HG03175 (cell line): Measurements from ENCODE around the gene RTN4R.
A peak's percentile ranks its signal among the peaks of the same experiment; 100 is the strongest.
"Not testable (repeated sequence)": the region's sequence is repeated elsewhere in the genome, so short reads cannot be mapped to it uniquely, and the experiment has no call there.

Experiments used
- ATAC-seq: cut with Tn5 transposase; IDR thresholded peaks from one replicate; pipeline ENCODE4 v1.9.1; 2021; ENCODE audit warnings: mild to moderate bottlenecking, moderate library complexity; ENCODE audit not compliant: unreplicated experiment

Gene RTN4R

GRCh38 chr22:20268279-20269012 is at the start of gene RTN4R:
Gene RTN4R (minus strand): TSS chr22:20268318. CDS start chr22:20268092, 226 bp downstream.
- peak; percentile 66 for ATAC-seq

- ATAC-seq = not testable (repeated sequence)
These were observed 49.4 kb upstream of the RTN4R start for GRCh38 chr22:20317402-20318042.

DNA sequence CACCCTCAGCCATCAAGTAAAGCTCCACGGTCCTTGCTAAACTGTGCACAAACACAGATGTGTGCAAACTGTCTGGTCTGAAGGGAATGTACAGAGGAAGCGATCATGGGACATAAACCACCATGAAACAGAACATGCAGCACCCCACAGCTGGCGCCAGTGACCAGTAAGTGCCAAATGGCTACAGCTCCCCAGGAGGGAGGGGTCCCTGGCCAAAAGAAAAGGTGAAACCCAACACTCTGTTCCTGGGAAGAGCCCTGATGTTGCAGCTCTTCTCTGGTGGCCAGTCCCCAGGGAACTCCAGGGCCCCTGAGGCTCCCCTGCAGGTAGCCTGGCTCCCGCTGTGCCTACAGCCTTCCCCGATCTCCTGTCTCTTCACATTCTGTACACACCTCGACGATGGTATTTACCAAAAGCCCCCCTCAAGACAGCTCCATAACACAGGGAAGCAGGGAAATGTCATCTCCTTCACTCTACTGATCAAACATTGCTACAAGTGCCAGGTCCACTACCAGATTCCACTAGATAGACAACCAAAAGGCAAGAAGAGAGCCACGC is 48.8 kb upstream of the RTN4R start:
- ATAC-seq = no peak

GRCh38 chr22:20316217-20316843 is 48.2 kb upstream of the RTN4R start:
- no peak for ATAC-seq

DNA sequence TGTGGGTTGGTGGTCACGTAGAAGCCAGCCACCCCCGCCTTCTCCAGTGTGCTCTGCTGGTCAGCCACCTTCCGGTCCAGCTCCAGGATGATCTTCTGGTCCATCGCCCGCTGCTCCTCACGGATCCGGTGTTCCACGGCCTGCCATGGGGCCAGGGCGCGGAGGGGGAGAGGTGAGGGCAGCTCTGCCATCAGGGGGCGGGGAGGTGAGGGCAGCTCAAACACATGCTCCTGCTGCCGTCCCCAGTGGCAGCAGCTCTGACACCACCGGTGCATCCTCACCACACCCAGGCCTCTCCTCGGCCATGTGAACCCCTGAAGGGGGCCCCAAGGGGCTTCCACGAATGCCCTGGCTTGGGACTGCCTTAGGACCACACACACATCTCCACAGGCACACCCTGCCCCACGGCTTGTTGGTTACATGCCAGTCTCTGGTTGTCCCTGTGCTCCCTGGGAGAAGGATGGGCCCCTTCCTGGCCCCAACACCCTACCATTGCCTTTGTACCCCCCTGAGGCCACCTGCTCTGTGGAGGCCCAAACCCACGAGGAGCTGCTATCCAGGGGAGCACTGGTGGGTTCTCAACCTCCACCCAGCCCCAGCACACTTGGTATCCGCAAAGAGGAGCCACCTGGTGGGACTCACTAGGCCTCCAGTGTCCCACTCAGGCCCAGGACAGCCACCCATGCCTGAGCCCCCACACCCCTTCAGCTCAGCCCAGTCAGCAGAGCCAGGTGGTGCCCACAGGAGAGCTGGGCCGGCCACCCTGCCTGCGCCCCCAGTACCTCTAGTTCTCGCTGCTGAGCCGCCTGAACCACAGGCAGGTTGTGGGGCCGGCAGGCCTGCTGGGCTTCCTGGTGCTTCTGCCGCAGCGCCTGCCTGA is 47.5 kb upstream of the RTN4R start:
- ATAC-seq = no peak

DNA sequence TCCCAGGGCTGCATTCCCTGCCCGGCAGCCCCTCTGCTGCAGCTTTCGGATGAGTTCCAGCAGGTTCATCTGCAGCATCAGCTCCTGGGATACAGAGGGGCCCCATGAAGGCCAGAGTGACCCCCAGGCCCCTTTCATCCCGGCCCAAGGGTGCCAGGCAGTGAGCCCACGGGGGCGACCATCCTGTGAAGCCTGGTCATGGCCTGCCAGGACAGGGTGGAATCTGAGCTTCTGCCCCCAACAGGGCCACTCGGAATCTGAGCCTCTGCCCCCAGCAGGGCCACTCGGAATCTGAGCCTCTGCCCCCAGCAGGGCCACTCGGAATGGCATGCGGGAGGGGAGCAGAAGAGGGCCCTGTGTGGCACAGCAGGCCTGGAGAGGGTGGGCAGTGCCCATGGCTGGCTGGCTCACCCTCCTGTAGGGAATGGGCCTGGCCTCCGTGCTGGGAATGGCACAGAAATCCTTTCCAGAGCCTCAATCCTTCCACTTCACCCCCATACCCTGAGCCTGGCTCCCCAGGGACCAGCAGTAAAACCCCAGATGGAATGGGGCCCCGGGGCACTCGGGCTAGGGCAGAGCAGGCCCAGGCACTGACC is 46.7 kb upstream of the RTN4R start:
- ATAC-seq = not testable (repeated sequence)

DNA sequence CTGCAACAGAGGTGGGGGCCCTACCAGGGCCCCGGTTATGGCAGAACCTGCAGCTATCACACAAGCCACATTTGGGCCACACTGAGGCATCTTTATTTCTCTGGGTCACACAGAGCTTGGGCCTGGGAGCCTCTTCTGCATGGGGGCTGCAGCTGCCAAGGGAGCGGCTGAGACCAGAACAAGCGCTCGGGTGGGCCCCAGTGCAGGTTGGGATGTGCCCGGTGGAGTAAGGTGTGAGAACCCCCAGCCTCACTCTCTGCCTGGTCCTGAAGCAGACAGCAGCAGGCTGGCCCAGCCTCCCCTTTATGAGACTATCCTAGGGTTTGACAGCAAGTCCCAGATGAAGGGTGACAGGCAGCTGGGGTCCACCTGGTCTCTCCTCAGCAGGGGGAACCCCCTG is 46.1 kb upstream of the RTN4R start:
- ATAC-seq = not testable (repeated sequence)

DNA sequence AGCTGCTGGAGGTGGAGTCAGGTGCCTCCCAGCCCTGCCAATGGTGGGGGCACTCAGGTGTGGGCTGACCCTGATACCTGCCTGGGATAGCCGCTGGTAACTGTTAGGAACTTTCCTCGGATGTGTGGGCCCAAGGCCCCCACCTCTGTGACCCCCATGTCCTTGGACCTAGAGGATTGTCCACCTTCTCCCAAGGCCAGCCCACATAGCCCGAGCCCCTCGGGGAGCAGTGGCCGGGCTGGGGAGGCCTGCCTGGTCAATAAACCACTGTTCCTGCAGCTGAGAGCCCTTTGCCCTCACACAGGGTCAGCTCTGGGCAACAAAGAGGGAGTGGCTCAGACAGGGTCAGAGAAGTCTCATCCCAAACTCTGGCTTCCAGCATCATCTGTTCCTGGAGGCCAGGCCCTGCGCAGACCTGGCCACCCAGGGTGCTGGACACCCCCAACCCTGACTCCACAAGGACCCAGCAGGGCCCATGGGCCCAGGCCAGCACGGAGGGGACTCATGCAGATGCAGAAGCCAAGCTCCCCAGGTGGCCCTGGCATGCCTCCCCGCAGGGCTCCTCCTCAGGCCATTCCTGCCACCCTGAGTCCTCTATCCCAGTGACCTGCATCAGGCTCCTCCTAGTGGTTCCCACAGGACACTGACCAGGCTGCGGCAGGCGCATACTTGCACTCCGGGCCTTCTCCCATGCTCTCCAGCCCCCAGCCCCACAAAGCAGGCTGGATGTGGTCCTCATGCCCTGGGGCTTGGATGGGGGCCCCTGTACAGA is 45.4 kb upstream of the RTN4R start:
- not testable (repeated sequence) for ATAC-seq

GRCh38 chr22:20312396-20313191 is 44.5 kb upstream of the RTN4R start:
- no peak for ATAC-seq

- not testable (repeated sequence) for ATAC-seq
These were observed 43.3 kb upstream of the RTN4R start for GRCh38 chr22:20311249-20312062.

DNA sequence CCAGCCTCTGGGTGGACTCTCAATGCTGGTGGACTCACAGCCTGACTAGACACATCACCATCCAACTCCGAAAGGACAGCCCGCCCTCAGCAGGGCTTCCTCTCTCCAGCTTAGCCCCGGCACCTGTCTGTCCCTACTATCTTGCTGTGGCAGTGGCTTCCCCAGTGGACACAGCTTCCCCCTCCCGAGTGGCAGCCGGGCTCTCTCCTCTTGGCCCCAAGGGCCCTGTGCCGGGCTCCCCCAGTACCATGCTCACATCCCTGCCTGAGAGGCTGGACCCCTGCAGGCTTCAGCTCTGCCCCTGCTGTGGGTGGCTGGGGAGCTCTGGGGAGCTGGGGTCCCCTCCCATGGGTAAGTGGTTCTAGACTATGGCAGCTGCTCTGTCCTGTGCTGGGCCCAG is 42.7 kb upstream of the RTN4R start:
- not testable (repeated sequence) for ATAC-seq

GRCh38 chr22:20310180-20310579 is 42.1 kb upstream of the RTN4R start:
- not testable (repeated sequence) for ATAC-seq

DNA sequence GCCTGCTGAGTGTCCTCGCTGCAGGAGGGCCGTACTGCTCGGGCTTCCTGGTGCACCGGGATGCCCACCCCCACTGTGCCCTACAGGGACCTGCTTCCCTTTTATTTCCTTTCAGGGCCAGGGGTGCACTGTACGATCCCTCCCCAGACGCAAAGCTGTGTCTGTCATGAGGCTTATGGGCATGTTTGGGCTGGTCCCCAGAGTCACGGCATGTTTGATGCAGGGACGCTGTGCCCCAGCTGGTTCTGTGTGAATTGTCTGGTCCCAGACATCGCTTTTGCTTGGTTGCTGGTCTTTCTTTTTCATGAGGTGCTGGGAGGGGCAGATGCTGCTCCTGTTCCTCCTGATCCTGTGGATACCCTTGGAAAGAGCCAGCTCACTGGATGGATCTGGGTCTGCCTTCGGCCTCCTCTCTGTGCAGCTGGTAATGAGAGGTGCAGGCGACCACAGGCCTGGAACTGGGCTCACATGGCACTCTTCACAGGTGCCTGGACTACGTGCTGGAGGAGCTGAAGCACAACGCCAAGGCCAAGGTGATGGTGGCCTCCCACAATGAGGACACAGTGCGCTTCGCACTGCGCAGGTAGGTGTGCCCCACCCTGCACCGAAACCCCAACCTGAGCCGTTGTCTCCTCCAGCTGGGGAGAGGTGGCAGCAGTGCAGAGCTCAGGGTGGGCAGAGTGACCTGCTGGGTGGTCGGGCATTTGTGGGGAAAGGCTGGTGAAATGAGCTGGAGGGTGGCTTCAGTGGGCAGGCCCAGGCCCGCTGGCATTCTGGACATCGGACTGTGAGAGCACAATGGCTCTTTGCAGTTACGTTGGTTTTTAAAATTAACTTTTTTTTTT is 40.9 kb upstream of the RTN4R start:
- ATAC-seq = not testable (repeated sequence)

GRCh38 chr22:20307448-20308447 is 39.6 kb upstream of the RTN4R start:
- not testable (repeated sequence) for ATAC-seq

DNA sequence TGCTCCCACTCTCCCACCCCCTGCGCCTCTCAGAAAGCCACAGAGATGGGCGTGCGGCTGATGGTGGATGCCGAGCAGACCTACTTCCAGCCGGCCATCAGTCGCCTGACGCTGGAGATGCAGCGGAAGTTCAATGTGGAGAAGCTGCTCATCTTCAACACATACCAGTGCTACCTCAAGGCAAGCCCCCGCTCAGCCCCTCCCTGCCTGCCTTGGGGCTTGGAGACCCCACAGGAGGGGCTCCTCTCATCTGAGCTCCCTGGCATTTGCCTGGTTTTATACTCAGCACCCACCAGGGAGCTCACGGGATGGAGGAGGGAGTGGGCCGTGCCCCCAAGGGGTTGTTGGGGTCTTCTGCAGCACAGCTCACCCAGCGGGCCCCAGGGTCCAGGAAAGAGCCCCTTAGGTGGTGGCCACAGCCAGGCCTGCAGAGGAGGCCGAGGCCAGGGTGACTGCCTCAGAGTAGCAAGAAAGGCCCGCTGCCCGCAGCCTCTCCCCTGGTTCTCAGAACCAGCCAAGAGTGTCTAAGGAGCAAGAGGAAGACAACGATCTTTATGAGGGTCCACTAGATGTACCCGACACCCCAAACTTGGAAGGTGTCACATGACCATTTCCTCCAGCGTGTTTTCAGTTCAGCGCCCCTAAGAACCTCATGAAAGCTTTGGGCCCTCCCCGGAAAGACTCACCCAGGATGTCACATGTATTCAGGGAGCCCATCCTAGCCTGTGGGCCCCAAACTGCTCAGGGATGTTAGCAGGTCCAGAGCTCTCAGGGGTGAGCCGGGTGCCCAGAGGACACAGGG is 38.7 kb upstream of the RTN4R start:
- not testable (repeated sequence) for ATAC-seq
